Right forelimb (tissue), 1 donor: ENCODE results near the gene VPS26B.
A peak's percentile ranks its signal among the peaks of the same experiment; 100 is the strongest.
"Not testable (repeated sequence)": the region's sequence is repeated elsewhere in the genome, so short reads cannot be mapped to it uniquely, and the experiment has no call there.

ENCODE experiments used
- DNase-seq: peaks from one replicate; pipeline ENCODE4 v3.0.0-alpha.2; 2018

VPS26B gene

DNA sequence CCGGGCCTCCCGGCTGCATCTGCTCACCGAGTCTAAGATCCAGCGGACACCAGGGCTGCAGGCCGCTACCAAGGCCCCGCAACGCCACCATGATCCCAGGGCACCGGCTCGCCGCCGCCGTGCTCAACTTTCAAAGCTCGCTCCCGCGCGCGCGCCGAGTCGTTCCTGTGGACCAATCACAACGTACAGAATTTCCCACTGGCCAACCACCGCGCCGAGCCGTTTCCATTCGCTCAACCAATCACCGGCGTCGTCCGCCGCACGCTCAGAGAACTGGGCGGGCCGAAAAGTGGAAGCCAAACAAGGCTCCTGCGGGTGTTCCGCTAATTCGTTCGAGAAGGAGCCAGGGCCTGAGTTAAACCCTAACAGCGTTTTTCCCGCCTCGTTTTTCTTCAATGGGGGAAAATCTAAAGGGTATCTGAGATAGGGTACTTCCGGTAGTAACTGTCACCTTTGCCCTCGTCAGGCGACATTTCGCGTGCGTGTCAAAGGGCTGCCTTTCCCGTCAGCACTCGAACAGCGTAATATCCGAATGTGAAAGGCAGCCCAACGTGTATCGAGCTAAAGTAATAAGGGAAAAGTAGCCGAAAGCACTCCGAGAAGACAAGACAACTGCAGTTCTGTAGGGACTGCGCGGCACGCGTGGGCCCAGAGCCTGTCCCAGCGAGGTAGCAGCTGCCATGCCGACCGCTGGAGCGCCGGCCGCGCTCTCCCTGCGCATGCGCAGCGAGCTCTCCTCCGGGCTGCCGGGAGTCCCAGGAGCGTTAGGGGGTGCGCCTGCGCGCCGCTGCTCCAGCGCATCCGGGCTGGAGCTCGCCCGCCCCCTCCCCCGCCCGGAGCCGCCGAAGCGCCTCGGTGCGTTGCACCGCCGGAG lies at the start of gene VPS26B, which contains the start of gene NCAPD3:
Gene VPS26B (plus strand): TSS at position 836 of the 874 bp plus-strand sequence. CDS start 452 bp downstream, outside the sequence.
Gene NCAPD3 (minus strand): TSS at position 132 of the 874 bp plus-strand sequence. CDS start 41 bp downstream, at position 91.
- peak; percentile 97 for DNase-seq

DNA sequence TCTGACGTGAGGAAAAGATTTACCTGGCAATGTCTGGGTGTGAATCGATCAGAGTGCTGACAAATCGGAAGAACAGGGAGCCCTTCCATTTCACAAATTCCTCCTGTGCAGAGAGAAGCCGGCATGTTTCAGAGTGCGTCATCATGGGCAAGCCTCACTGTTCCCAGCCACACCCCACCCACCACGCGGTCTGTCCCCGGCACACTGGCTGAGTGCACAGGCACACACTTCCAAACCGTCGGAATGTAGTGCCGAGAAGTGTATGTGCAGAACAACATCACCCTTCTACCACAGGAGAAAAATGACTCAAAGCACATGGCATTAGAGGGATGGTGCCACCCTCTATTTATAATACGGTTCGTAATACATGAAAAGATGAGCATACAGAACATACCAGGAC lies 48.2 kb upstream of the VPS26B start:
- DNase-seq = no peak

DNA sequence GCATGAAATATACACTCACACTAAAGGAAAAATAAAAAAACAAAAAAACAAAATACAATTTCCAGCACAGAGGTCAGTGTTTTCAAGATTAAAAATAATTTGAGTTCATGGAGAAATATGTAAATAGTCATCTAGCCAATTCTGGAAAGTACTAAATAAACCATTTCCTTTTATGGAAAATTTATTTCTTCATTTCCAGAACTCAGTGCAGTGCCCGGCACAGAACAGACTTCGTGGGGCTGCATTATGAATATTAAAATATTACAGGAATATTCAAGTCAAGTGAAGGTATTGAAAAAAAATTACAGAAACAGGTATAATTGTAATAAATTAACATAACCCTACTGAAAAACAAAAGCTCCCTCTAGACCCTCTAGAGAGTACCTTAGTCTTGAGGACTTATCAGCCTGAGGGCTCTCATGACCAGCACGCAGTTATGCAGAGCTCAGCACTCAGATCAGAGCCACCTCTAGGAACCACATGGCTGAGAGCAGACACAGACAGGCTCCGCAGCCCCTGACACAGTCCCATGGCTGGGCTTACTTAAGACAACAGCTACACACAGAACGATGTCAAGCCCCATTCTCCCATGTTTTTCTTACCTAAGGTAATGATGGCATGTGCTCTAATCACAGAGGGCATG lies 46.3 kb upstream of the VPS26B start:
- no peak for DNase-seq

DNA sequence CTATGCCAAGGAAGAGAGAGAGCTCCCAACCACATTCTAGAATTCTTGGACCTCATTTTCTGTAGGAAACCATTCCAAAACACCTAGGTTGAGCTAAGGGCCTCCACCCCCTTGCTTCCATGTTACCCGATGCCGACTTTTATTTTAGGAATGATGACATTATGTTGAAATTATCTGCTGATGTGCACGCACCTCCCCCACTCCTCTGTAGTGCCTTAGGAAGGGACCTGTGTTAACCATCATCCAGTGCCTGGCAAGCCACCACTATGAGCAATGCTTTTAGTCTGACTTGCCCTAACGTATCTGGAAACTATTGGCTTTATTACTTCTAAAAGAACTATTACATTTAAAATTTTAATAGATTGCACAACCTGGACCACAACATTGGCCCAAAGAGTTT lies 42.8 kb upstream of the VPS26B start:
- DNase-seq = no peak

DNA sequence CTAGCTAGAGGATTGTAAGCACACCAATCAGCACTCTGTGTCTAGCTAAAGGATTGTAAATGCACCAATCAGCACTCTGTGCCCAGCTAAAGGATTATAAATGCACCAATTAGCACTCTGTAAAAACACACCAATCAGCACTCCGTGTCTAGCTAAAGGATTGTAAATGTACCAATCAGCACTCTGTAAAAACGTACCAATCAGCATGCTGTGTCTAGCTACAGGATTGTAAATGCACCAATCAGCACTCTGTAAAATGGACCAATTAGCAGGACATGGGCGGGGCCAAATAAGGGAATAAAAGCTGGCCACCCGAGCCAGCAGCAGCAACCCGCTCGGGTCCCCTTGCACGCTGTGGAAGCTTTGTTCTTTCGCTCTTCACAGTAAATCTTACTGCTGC lies 36.4 kb upstream of the VPS26B start:
- not testable (repeated sequence) for DNase-seq

DNA sequence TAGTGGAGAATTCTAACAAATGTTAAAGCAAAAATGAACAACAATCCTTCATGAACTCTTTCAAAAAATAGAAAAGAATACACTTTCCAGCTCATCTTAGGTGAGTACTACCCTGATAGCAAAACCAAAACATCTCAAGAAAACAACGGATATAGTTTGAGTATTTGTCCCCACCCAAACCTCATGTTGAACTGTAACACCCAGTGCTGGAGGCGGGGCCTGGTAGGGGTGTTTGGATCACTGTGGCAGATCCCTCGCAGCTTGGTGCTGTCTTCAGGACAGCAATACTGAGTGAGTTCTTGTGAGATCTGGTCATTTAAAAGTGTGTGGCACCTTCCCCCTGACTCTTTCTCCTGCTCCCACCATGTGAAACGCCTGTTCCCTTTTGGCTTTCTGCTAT lies 27.7 kb upstream of the VPS26B start:
- DNase-seq = no peak

DNA sequence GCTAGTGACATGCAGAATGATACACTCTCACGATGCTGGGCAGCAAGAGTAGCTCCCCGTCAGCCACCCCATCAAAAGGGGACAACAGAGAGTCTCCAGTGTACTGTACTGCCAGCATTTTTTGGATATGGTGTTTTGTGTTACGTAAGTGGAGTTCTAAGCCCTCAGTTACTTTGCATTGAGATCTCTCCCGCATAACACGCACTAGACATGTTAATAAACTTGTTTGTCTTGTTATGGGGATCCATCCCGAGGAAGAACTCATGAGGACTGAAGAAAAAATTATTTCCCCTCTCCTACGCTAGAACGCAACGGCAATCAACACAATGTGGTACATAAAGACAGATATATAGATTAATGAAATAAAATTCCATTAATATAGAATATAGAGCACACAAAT lies 24.9 kb upstream of the VPS26B start:
- DNase-seq = no peak

DNA sequence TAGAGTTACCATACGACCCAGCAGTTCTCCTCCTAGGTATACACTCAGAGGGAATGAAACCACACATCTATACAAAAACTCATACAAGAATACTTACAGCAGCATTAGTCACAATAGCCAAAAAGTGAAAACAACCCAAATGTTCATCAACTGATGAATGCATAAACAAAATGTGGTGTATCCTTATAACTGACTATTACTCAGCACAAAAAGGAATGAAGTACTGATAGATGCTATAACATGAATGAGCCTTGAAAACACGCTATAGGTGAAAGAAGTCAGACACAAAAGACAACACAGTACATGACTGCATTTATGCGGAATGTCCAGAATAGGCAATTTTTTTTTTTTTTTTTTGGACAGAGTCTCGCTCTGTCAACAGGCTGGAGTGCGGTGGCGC lies 23.8 kb upstream of the VPS26B start:
- no peak for DNase-seq

DNA sequence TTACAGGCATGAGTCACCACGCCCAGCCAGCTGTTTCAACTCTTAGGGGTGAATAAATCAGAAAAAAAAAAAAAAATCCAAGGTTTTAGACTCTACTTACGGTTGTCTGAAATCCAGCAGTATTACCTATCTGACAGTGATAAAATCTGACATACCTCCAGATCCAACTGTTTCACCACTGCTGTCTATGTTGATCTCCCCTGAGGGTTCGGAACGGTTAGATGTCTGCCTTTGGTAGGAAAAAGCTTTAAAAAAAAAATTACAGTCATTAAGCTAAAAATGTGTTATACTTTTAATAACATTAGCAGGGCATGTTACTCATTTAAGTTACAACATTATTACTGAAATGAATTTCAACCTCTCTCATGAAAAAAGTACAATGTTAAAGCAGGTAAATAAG lies 21.8 kb upstream of the VPS26B start:
- DNase-seq = no peak

DNA sequence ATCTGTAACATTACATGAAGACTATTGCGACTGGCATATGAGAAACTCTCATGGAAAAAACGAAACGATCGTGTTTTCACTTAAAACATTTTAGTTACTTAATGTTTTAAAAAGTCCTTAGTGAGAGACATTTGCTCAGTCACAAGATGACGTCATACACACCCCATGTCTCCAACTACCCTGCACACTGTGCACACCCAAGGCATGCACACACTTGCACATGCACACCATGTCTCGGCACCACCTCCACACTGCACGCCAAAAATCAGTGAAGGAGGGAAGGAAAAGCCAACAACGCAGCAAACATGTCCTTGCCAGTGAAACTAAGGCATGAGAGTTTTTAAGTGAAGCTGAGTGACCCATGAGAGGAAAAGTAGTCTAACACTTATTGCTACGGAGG lies 18.7 kb upstream of the VPS26B start:
- no peak for DNase-seq

DNA sequence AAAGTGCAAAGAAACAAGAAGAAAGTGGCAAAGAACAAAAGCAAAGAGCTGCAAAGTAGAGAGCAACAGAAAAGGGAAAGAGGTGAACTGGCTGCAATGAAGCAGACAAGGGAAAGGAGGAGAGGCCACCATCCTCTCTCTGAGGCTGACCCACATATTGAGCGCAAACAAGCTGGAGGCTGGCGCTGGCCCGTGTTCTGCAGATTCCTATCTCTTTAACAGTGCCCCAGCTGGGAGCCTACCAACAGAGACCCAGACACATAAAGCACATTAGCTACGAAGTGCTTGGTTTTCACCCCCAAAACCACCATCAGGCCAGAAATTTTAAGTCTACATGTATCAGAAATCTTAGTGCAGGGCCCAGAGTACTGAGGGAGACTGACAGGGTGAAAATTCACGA lies 18.3 kb upstream of the VPS26B start:
- DNase-seq = no peak

DNA sequence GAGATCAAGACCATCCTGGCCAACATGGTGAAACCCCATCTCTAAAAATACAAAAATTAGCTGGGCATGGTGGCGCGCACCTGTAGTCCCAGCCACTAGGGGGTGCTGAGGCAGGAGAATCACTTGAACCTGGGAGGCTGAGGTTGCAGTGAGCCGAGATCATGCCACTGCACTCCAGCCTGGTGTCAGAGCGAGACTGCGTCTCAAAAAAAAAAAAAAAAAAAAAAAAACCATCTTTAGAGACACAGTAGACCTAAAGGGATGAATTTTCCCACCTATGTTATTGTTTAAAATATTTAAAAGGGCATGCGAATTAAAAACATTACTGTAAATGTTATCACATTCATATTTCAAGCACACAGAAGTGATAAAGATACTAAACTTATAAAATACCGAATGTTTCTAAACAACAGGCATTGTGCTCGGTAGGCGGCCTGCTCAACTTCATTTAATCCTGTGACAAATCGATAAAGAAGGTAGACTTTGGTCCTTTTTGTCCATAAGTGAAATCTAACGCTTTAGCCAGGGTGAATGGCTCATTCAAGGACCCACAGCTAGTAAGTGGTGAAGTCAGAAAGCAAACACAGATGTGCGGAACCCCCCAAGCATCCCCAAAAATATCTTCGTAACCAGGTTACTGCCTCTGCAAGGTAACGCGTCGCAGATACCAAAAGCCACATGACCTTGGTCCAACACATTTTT lies 16.8 kb upstream of the VPS26B start:
- no peak for DNase-seq

DNA sequence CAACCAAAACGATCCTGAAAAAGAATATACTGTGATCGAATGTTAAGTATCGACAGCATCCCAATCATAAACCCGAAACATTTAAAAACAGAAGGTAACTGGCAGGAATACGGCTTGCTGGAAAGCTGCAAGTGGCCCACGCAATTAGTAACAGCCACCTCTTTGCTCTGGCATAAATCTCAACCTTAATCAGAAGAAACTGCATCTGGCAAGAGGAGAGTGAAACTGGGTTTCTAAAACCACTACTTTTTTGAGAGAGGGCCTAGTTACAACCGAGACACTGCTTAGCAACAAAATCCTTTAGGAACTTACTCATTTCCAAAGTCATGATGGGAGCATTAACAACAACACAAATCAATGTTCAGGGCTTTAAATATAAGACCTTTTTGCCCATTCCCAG lies 8.6 kb upstream of the VPS26B start:
- no peak for DNase-seq

DNA sequence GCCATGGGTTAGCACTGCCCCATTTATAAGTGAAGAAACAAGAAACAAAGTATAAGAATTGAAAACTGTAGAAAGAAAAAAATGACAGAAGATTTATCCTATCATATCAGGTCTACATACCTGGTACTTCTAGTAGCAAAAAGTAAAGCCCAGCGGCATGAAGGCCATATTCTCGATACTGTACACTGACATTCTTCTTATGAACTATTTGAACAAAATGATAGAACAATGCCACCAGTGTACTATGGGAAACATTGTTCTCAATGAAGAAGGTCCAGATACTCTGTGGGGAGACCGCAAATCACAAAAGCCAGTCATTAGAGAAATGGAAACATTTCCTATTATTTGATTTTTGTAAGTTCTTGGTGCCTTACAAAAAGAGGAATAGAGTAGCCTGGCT lies 7.7 kb upstream of the VPS26B start:
- DNase-seq = no peak

DNA sequence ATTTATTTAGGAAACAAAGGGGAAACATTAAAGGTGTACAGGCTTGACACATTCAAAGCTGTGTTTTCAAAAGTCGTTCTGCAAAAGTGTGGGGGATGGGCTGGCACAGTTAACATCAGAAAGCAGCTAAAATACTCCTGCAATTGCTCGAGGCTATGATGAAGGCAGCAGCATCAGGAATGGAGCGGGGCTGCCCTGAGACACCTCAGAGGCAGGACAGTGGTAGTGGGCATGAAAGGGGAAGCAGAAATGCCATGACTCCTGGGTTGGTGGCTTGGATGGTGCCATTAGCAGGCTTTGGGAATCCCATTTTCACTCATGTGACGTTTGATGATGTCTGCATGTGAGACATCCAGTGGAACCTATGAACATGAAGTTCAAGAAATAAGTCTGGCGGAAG lies 1.4 kb upstream of the VPS26B start:
- DNase-seq = no peak

DNA sequence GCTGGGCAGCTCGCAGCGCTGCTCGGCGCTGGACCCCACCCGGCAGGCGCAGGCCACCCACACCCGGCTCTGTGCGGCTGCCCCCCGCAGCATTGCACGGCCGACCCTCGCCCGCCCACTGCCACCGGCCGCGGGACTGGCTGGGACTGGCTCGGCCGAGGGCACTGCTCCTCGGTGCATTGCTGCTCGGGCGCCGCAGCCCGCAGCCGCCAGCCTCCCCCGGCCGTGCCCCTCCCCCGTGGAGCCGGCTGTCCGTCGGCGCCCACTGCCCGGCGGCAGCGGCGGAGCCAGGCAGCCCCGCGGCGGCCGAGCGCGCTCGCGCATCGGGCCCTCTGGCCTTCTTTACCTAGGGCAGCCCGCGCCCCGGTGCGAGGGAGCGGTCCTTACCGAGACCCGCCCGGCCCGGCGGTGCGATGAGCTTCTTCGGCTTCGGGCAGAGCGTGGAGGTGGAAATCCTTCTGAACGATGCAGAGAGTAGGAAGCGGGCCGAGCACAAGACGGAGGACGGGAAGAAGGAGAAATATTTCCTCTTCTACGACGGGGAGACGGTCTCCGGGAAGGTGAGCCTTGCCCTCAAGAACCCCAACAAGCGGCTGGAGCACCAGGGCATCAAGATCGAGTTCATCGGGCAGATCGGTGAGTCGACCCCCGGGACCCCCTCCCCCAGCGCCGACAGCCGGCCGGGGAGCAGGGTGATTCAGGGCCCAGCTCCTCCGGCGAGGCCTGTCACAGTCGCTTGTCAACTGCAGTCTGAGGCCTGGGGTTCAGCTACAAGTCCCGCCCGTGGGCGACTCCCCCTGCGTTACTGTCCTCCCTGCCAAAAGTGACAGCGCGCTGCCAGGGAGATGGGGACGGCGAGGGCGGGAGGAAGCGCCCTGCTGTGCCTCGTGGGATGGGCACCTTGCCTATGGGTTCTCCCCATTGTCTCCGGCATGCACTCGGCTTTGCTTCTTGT lies 516 bp downstream of the VPS26B start:
- DNase-seq = peak; percentile 59

DNA sequence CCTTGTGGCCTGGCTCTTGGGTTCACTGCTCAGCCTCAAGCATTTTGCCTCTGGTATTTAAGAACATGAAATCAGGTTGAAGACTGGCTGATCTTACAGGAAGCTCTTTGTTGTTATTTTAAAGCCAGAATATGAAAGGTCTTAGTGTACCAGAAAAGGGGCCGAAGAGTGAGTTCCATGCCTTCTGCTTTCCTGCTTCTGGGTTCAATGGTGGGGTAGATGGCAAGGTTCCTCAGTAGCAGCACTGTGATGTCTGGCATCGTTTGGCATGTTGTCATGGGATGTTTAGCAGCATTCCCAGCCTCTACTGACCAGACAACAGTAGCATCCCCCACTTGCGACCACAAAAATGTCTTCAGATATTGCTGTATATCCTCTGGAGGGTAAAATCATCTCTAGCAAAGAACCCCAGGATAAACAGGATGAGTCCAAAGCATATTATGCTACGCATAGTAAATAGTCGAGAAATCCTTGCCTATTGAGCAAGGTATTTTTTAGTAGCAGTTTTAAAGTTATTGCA lies 2.4 kb downstream of the VPS26B start:
- no peak for DNase-seq

DNA sequence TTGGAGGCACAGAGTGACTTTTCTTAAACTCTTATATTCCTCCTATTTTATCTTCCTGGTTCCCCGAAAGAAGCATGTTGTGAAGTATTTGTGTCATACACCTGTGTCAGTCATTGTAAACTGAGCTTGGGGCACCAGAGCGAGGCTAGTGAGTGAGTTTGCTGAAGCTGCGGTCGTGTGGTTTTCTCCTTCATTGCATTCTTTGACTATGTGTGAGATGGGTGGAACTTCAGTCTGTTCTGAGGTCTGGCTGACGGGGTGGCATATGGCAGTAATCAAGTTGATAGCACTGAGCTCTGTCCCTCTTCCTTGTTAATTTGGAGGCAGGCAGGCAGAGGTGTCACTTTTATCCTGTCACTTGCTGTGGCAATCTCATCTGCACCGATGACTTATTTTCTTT lies 4.2 kb downstream of the VPS26B start:
- no peak for DNase-seq

DNA sequence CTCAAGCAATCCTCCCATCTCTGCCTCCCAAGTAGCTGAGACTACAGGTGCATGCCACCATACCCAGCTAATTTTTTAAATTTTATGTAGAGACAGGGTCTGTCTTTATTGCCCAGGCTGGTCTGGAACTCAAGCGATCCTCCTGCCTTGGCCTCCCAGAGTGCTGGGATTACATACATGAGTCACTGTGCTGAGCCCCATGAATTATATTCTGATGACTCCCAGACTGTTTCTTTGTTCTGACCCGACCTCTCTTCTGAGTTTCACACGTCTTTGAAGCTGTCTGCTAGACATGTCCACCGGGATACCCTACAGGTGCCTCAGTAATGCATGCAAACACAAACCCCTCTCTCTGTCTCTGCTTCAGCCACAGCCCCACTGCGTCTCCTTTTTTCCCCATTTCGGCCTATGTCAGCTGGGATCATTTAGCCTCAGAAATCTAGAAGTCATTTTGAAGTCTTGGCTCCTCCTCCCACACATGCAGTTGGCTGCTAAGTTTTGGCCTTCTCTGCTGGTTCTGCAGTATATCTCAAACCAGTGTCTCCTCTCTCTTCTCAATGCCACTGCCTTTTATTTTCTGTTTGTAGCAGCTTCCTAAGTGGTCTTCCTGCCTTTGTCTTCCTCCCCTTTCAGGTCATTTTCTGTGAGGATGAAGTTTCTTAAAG lies 4.8 kb downstream of the VPS26B start:
- DNase-seq = no peak

DNA sequence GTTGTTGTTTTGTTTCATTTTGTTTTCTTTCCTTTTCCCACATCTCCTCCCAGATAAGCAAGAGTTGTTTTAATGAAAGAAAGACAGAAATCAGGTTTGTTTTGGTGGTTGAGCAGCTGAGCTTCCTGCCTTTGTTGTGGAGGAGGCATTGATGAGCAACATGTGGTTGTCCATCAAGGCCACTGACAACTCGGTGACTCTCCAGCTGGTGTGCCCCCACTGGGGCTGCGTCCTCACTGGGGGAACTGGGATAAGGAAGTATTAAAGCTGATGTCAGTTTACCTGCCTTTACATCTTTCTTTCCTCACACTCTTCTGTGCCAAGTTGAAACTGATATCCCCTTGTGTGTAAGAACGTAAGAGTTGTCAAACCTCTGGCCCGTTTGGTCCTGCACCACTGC lies 5.9 kb downstream of the VPS26B start:
- no peak for DNase-seq

DNA sequence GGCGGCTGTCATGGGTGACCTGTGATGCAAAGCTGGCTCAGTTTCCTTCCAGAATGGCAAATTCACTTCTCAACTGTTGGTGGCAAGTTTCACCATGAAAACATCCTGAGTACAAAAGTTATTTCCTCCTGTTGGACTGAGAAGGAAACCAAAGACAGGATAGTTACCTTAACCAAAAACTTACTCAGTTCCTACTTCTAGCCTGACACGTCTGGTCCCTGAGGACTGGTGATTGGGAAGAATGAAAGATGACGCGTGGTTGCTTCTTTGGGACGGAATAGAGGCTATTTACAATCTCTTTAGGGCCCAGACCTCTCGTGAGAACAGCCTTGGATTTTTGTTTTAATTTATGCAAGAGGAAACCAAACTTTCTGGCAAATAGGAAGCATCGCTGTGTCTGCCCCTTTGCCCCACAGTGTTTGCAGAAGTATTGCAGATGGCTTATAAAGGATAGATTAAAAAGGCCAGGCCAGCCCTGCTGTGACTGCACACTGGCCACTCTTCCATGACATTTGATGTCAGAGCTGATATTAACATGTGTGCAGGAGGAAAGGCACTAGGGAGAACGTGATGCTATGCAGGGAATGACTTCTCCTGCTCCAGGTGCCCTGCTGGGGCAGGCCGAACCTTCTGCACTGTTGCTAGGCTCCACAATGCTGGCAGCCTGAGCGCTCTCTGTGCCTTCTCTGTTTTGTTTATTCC lies 7.6 kb downstream of the VPS26B start:
- no peak for DNase-seq
